Endothelial cell of umbilical vein (primary cell): Measurements from ENCODE around the gene STARD5.

Source experiments
- CTCF ChIP-seq, 2 donors: IDR thresholded peaks; 1 replicate in 1 of 2; 2 replicates in 1 of 2; pipeline ENCODE4 v1.5.1; 2011; ENCODE audit warnings: low read length in 2 of 2, mild to moderate bottlenecking in 2 of 2, moderate library complexity in 2 of 2, control low read depth in 1 of 2, inconsistent platforms in 1 of 2, low read depth in 1 of 2; ENCODE audit not compliant: insufficient read depth in 1 of 2; ENCODE audit errors: extremely low read depth in 1 of 2
- EZH2 ChIP-seq: IDR thresholded peaks from 2 replicates; pipeline ENCODE4 v1.6.1; 2012; ENCODE audit warnings: borderline replicate concordance, low read depth, mild to moderate bottlenecking, moderate library complexity, low read length, inconsistent platforms; ENCODE audit not compliant: severe bottlenecking
- MAX ChIP-seq: IDR thresholded peaks from 2 replicates; pipeline ENCODE4 v1.6.1; 2011; ENCODE audit not compliant: insufficient read depth, insufficient read length
- MYC ChIP-seq: IDR thresholded peaks from one replicate; pipeline ENCODE4 v1.6.1; 2011; ENCODE audit warnings: mild to moderate bottlenecking, low read depth, low read length
- POLR2AphosphoS5 ChIP-seq: IDR thresholded peaks from 2 replicates; pipeline ENCODE4 v1.6.1; 2012; ENCODE audit warnings: low read depth, mild to moderate bottlenecking, control low read depth, low read length, moderate library complexity; ENCODE audit not compliant: insufficient read depth

- TF ChIP-seq CTCF (IDR thresholded peaks at IDR 0.05; ENCODE audit: extremely low read depth in 1 of 2, insufficient read depth in 1 of 2, low read depth in 1 of 2, low read length in 2 of 2), result no peak
- no peak for TF ChIP-seq EZH2
- no peak for TF ChIP-seq MYC
- no peak for TF ChIP-seq POLR2AphosphoS5
- TF ChIP-seq MAX, result no peak
These were observed 27.7 kb upstream of the STARD5 start for GRCh38 chr15:81351651-81352050.
